GM18868 (cell line): Measurements from ENCODE around the gene GYPE.
"Not testable (repeated sequence)": the region's sequence is repeated elsewhere in the genome, so short reads cannot be mapped to it uniquely, and the experiment has no call there.

Experiments
- ATAC-seq: cut with Tn5 transposase; IDR thresholded peaks from one replicate; pipeline ENCODE4 v1.9.1; 2021; ENCODE audit warnings: mild to moderate bottlenecking, moderate library complexity; ENCODE audit not compliant: unreplicated experiment

GYPE gene

DNA sequence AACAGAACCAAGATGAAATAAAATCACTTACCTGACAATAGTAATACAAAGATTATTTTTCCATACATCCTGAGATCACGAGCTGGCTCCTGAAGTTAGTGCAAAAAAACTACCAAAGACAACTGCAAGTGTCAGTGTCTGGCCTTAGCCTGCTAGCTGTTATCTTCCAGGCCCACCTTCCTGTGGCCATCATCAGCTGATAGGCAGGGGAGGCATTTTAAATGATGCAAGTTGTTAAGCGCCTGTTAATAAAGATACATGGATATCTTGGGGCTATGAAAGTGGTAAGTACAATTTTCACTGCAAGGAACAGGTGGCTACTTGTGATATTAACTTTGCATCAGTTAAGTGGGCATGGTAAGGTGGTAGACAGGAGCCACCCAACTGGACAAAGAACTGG lies at the start of gene GYPE:
TSS of gene GYPE (minus strand) at position 120 of the 400 bp plus-strand sequence. CDS start at position 68, 52 bp downstream.
- ATAC-seq = not testable (repeated sequence)

DNA sequence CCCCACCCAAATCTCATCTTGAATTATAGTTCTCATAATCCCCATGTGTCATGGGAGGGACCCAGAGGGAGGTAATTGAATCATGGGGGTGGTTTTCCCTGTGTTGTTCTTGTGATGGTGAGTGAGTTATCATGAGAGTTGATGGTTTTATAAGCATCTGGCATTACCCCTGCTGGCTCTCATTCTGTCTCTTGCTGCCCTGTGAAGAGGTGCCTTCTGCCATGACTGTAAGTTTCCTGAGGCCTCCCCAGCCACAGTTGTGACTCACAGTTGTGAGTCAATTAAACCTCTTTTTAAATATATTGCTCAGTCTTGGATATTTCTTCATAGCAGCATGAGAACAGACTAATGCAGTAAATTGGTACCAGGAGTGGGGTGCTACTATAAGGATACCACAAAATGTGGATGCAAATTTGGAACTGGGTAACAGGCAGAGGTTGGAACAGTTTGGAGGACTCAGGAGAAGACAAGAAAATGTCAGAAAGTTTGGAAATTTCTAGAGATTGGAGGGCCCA lies 46.2 kb upstream of the GYPE start:
- ATAC-seq = not testable (repeated sequence)

DNA sequence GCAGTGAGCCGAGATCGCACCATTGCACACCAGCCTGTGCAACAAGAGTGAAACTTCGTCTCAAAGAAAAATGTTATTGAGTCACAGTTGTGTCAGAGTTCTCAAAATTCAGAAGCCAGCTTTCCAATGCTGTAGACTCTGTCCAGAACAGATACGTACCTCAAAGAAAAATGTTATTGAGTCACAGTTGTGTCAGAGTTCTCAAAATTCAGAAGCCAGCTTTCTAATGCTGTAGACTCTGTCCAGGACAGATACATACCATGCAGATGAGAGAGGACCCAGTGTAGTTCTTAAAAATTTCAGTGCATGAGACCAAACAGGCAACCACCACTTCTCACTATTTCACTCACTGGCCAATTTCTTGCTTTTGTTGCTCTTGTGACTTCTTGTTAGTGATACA lies 45.6 kb upstream of the GYPE start:
- ATAC-seq = not testable (repeated sequence)

- ATAC-seq = not testable (repeated sequence)
Measured at GRCh38 chr4:143950185-143950584, 44.8 kb upstream of the GYPE start.

DNA sequence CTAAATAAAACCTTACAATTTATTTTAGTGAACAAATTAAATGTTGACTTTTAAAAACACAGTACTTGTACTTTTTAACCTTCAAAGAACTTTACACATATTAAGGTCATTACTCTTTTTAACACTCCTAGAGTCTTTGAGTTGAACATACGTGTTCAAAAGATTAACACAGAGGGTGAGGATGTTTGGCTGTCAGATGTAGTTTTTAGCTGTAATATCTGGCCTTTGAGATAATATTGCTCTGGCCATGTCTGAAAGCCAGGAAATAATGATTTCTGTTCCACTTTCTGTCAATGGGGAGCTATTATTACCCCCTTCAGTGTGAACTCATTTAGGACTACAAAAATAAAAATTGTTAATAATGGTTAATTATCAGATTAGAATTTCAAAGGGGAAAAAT lies 42.1 kb upstream of the GYPE start:
- not testable (repeated sequence) for ATAC-seq

GRCh38 chr4:143940708-143941107 lies 35.3 kb upstream of the GYPE start:
- not testable (repeated sequence) for ATAC-seq

DNA sequence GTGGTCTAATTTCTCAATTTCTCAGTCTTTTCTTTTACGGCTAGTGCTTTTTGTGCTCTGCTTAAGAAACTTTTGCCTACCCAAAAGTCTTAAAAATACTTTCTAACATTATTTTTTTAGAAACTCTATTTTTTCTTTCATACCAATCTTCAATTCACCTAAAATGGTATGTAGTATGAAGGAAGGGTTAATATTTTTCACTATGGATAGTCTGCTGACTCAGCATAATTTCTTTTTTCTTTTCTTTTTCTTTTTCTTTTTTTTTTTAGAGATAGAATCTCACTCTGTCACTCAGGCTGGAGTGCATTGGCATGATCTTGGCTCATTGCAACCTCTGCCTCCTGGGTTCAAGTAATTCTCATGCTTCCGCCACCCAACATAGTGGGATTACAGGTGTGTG lies 34.2 kb upstream of the GYPE start:
- no peak for ATAC-seq

DNA sequence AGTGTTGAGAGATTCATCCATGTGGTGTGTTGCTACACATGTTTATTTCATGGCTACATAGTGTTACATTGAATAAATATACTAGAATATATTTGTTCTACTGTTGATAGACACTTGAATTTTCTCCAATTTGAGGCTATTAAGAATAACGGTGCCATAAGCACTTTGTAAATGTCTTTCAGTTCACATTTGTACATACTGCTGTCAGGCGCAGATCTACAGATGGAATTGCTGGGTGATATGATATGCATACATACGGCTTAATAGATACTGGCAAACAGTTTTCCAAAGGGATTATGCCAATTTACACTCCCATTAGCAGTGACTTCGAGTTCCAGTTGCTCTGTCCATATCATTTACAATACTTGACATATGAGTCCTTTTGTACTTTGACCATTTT lies 33.5 kb upstream of the GYPE start:
- ATAC-seq = not testable (repeated sequence)

GRCh38 chr4:143921181-143921580 lies 15.8 kb upstream of the GYPE start:
- no peak for ATAC-seq

GRCh38 chr4:143916485-143916884 lies 11.1 kb upstream of the GYPE start:
- not testable (repeated sequence) for ATAC-seq

- not testable (repeated sequence) for ATAC-seq
Measured at GRCh38 chr4:143912478-143912877, 7.1 kb upstream of the GYPE start.

GRCh38 chr4:143911528-143912417 lies 6.4 kb upstream of the GYPE start:
- ATAC-seq = not testable (repeated sequence)

GRCh38 chr4:143910906-143911305 lies 5.5 kb upstream of the GYPE start:
- not testable (repeated sequence) for ATAC-seq

DNA sequence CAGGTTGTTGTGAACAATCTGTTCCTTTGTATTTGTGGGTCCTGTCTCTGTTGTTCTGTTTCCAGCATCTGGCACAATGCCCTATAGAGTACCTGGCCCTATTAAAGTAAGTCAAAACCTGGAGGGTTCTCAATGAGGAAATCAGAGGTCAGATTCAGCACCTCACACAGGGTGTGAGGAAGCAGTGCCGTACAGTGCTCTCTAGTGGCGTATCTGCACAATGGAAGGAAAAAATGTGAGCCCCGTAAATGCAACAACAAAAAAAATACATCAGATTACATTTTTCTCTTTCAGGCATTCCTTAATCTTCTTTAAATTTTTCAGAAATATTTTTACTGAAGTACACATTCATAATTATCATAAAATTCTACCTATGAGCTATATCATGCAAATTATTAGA lies 2.5 kb upstream of the GYPE start:
- ATAC-seq = peak; percentile 82

DNA sequence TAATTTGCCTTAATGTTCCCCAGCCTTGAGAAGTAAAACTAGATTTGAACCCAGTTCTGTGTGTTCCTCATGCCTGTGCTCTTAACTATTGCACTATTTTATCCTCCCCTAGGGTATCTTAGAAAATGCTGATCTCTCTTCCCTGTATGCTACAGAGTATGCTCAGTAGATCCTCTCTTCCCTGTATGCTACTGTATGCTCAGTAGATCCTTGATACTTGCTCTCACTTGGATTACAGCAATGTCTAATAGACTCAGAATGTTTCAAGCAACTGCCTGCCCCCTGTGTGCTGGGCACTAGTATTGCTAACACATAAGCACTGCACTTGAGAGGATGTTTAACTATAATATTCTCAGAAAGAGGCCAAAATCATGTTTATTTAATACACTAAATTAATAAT lies 928 bp downstream of the GYPE start:
- ATAC-seq = not testable (repeated sequence)

- ATAC-seq = not testable (repeated sequence)
Measured at GRCh38 chr4:143890323-143890722, 15.0 kb downstream of the GYPE start.

GRCh38 chr4:143888189-143888588 lies 17.2 kb downstream of the GYPE start:
- ATAC-seq = not testable (repeated sequence)

DNA sequence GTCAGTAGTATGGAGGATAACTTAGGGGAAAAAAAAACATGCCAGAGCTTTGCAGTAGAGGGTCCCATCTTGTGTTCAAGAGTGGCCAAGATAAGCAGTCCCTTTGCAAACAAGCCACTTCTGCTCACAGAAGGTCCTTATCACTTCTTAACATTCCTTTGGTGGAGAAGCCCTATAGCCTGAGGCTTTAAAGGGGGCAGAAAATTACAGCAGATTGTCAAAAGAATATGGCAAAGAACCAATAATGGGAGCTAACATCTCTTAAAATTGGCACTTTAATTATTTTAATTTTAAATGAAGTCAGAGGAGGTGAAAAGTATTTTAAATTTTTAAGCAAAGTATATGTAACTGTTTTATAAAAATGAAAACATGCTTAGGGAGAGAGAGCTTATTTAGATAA lies 20.4 kb downstream of the GYPE start:
- not testable (repeated sequence) for ATAC-seq

DNA sequence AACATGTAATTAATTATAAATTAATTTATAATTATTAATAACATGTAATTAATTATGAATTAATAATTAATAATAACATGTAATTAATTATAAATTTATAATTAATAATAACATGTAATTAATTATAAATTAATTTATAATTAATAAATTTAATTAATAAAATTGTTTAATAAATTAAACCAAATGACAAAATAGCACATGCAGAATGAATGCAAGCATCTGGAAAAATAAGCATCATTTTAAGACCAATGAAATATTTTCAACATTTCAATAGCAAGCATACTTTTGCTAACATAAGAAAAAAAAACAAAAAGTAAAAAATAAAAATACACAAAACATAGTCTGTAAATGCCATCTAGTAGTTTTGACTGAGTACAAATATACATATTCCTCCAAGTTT lies 21.8 kb downstream of the GYPE start:
- no peak for ATAC-seq

DNA sequence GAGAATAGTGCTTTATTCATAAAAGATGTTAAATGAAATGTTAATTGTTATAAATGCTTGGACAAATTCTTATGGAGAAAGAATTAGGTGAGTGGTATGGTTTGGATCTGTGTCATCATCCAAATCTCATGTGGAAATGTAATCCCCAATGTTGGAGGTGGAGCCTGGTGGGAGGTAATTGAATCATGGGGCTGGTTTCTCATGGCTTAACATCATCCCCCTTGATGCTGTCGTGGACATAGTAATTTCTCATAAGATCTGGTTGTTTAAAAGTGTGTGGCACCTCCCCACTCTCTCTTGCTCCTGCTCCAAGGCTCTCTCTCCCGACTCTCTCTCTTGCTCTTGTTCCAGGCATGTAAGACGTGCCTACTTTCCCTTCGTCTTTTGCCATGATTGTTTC lies 22.5 kb downstream of the GYPE start:
- no peak for ATAC-seq

GRCh38 chr4:143879561-143879960 lies 25.8 kb downstream of the GYPE start:
- not testable (repeated sequence) for ATAC-seq

GRCh38 chr4:143875357-143875756 lies 30.0 kb downstream of the GYPE start:
- ATAC-seq = not testable (repeated sequence)
